Aorta (tissue), 5 donors: ENCODE results near the gene USH2A. TPM values are rescaled to one million over a fixed set of nuclear protein-coding genes. Genes with fewer than 3 reads are reported as not detected.

Source experiments
- ATAC-seq: fragments of 200-7000 bp; cut with Tn5 transposase; one replicate; pipeline ENCODE4 v1.9.1; 2022; ENCODE audit warnings: moderate library complexity; ENCODE audit not compliant: low FRiP score
- DNase-seq, 2 donors: peaks; one replicate each; pipeline ENCODE4 v3.0.0-alpha.2; 2020
- H3K27ac ChIP-seq, 2 donors: one replicate each; pipeline ENCODE4 v1.5.1; 2013; ENCODE audit warnings: low read length in 2 of 2, mild to moderate bottlenecking in 2 of 2, moderate library complexity in 2 of 2, control low read depth in 1 of 2, inconsistent platforms in 1 of 2, low read depth in 1 of 2
- H3K27me3 ChIP-seq, 2 donors: one replicate each; pipeline ENCODE4 v1.6.1; 2013; ENCODE audit warnings: control low read depth in 1 of 2, low read length in 1 of 2, mild to moderate bottlenecking in 1 of 2, moderate library complexity in 1 of 2; ENCODE audit not compliant: insufficient read depth in 2 of 2, control insufficient read depth in 1 of 2
- H3K36me3 ChIP-seq, 2 donors: one replicate each; pipeline ENCODE4 v1.6.1; 2013; ENCODE audit warnings: control low read depth in 1 of 2, low read length in 1 of 2, mild to moderate bottlenecking in 1 of 2; ENCODE audit not compliant: insufficient read depth in 2 of 2, control insufficient read depth in 1 of 2
- H3K4me1 ChIP-seq, 2 donors: one replicate each; pipeline ENCODE4 v1.6.1; 2013; ENCODE audit warnings: low read length in 2 of 2, control low read depth in 1 of 2, mild to moderate bottlenecking in 1 of 2, moderate library complexity in 1 of 2; ENCODE audit not compliant: insufficient read depth in 2 of 2, control insufficient read depth in 1 of 2
- H3K4me3 ChIP-seq, 2 donors: one replicate each; pipeline ENCODE4 v1.5.1; 2013; ENCODE audit warnings: low read length in 2 of 2, control low read depth in 1 of 2, mild to moderate bottlenecking in 1 of 2
- H3K9me3 ChIP-seq: one replicate; pipeline ENCODE4 v1.6.1; 2013; ENCODE audit warnings: mild to moderate bottlenecking, low read length; ENCODE audit not compliant: control insufficient read depth
- WGBS, 2 donors: extraction: QIAGEN DNeasy Blood & Tissue Kit; methylation state at CpG; one replicate each; pipeline ENCODE4 v1.1.7; 2013; 5-methylcytosine and 5-hydroxymethylcytosine counted together
- intact Hi-C, 2 donors: fragments of 100-400 bp; cut with DNase I; formaldehyde crosslinking; loops; one replicate each; pipeline versions ENCODE4 v1.14.2 to v1.15.0; 2022
- polyA plus RNA-seq, 2 donors: library from polyadenylated mRNA; stranded (reverse); fragments of 200-250 nt; gene quantifications; one replicate each; pipeline ENCODE4 v1.2.3, GENCODE V29; 2013
- total RNA-seq, 2 donors: library from RNA; stranded (reverse); fragmentation: NEBNext Ultra II Directional; extraction: Animal tissue kit (Norgen Biotek cat#: 25700); gene quantifications; one replicate each; pipeline ENCODE4 v1.2.1, GENCODE V29; 2021
- donor health status: healthy with polysubstance abuse.
- donor health status: Bipolar disorder and iron deficiency.
- donor health status: DM: no; HTN: no; CAD: no.
- donor health status: DM: no; HTN: no; CAD: no.
- donor health status: DM: yes; HTN: yes; CAD: no.

The USH2A gene
- total and polyA plus RNA-seq, 4 donors = 0.13 TPM; not detected in 3

GRCh38 chr1:215648957-215649356, 774.3 kb downstream of the USH2A start:
- Histone ChIP-seq H3K36me3 (no peaks in the 10 kb centered on the region), H3K4me1 (no peaks in the 10 kb centered on the region), H3K4me3 (no peak overlapping the region), H3K27me3 (no peaks in the 10 kb centered on the region), H3K9me3 (no peaks in the 10 kb centered on the region), H3K27ac (no peak overlapping the region)
- 93 to 94% methylated on average over 4 of the region's 4 CpGs for WGBS, 2 donors
- no peak for DNase-seq
- intact Hi-C loops = no loop called here
- ATAC-seq = no peak

DNA sequence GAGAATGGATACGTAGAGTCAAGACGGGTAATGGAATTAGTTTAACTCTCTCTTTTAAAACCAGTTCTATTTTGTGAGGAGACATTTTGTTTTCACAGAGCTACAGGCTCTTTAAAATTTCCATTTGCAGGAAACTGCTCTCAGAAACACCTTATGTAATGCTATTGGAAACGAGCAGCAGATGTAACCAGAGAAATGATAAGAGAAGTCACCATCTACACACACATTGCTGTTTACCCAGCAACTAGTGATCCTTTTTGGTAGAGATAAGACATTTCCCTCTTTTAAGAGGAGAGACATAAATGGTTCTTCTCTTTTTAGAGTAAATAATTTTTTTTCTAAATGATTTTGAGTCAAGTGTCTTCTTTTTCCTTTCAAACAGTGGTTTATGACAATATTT, 775.5 kb downstream of the USH2A start:
- Histone ChIP-seq H3K27me3 (no peaks in the 10 kb centered on the region), H3K9me3 (no peaks in the 10 kb centered on the region), H3K27ac (no peak overlapping the region), H3K4me3 (no peak overlapping the region), H3K36me3 (no peaks in the 10 kb centered on the region), H3K4me1 (no peaks in the 10 kb centered on the region)
- DNase-seq (no peak), ATAC-seq (no peak)
- intact Hi-C loops = no loop called here
- 74 to 76% methylated on average over 3 of the region's 3 CpGs for WGBS, 2 donors

GRCh38 chr1:215645861-215646260, 777.4 kb downstream of the USH2A start:
- Histone ChIP-seq H3K4me3 (no peak overlapping the region), H3K27me3 (no peaks in the 10 kb centered on the region), H3K4me1 (no peaks in the 10 kb centered on the region), H3K9me3 (no peaks in the 10 kb centered on the region), H3K27ac (no peak overlapping the region), H3K36me3 (no peaks in the 10 kb centered on the region)
- DNase-seq (no peak), ATAC-seq (no peak)
- 93 to 95% methylated on average over 2 of the region's 2 CpGs for WGBS, 2 donors
- intact Hi-C loops = no loop called here

- ATAC-seq (no peak), DNase-seq (no peak)
- Histone ChIP-seq H3K27ac (no peak overlapping the region), H3K9me3 (no peaks in the 10 kb centered on the region), H3K27me3 (no peaks in the 10 kb centered on the region), H3K4me3 (no peak overlapping the region), H3K36me3 (no peaks in the 10 kb centered on the region), H3K4me1 (no peaks in the 10 kb centered on the region)
- 92 to 96% methylated on average over 4 of the region's 4 CpGs for WGBS, 2 donors
- intact Hi-C loops = no loop called here
Observed at GRCh38 chr1:215645182-215645581, 778.1 kb downstream of the USH2A start.

GRCh38 chr1:215643592-215644321, 779.5 kb downstream of the USH2A start:
- DNase-seq (no peak), ATAC-seq (no peak)
- no peaks in the 10 kb centered on the region for H3K4me1 ChIP-seq
- 87 to 91% methylated on average over 4 of the region's 4 CpGs for WGBS, 2 donors
- no peaks in the 10 kb centered on the region for H3K27me3 ChIP-seq
- no peak overlapping the region for H3K27ac ChIP-seq
- no peaks in the 10 kb centered on the region for H3K9me3 ChIP-seq
- no peaks in the 10 kb centered on the region for H3K36me3 ChIP-seq
- intact Hi-C loops = no loop called here
- no peak overlapping the region for H3K4me3 ChIP-seq

- WGBS, 2 donors = 92 to 93% methylated on average over 18 of the region's 18 CpGs
- intact Hi-C loops = no loop called here
- ATAC-seq (no peak), DNase-seq (no peak)
- H3K9me3 ChIP-seq = no peaks in the 10 kb centered on the region
- H3K4me1 ChIP-seq = no peaks in the 10 kb centered on the region
- no peak overlapping the region for H3K4me3 ChIP-seq
- no peak overlapping the region for H3K27ac ChIP-seq
- H3K27me3 ChIP-seq = no peaks in the 10 kb centered on the region
- no peaks in the 10 kb centered on the region for H3K36me3 ChIP-seq
Observed at GRCh38 chr1:215640429-215641148, 782.7 kb downstream of the USH2A start.

DNA sequence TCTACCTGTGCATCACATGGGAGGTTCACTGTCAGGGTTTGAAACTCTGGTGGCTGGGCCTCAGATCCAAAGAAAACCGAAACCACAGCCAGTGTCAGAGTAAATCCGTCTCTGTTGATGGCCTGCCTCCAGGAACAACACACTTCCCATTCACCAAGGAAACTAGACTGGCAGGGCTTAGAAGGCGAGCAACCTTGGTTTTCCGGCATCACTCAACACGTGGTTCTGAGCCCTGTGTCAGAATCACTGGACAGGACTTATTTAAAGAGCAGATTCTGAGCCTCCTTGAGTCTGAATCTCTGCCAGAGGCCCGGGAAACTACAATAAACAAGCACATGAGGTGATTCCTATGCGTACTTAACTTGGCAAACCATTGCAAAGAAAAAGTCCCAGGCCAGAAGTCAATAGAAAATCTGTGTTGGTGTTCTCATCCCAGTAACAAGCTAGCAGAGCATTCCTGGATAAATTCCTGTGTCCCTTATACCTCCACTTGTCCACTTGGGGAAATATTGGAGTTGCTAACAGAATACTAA, 786.1 kb downstream of the USH2A start:
- 4 to 7% methylated on average over 7 of the region's 7 CpGs for WGBS, 2 donors
- Histone ChIP-seq H3K27ac (peak overlapping the region in 1 of 2 donors; percentile 65), H3K4me1 (no peaks in the 10 kb centered on the region), H3K36me3 (no peaks in the 10 kb centered on the region), H3K4me3 (peak overlapping the region in 1 of 2 donors; percentile 25), H3K9me3 (no peaks in the 10 kb centered on the region), H3K27me3 (no peaks in the 10 kb centered on the region)
- intact Hi-C loops = no loop called here
- DNase-seq (peak in 1 of 2 donors; percentile 73), ATAC-seq (peak; percentile 78)

DNA sequence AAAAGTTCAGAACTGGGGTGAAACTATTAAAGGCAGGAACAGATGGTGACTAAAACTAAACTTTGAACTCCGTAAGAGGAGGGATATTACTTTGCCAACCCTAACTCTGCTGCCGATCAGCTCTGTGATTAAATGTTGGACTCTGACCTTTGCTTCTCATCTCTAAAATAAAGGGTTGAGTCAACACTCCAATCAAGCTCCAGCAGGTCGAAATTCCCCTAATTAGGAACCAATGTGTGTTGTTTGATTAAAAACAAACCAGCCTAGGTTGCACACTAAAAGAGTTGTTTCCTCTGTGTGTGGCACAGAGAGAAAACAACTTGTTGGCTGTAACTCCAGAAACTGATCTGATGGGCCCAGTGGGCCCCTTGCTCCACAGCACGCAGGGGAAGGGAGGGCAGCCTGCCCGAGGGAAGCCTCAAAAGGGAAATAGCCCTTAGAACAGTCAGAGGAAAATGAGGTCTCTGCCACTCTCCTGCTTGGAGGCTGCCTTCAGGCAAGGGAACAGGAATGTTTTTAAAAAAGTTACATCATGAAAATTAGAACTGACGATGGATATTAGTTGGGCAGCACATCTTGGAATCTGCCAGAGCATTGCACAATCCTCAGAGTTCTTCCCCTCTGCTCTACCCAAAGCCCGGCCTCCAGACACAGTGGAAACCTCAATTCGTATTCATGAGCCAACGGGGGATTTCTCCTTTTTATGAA, 786.8 kb downstream of the USH2A start:
- H3K27me3 ChIP-seq = no peaks in the 10 kb centered on the region
- no peaks in the 10 kb centered on the region for H3K4me1 ChIP-seq
- peak; percentile 86 for ATAC-seq
- H3K9me3 ChIP-seq = no peaks in the 10 kb centered on the region
- DNase-seq = no peak
- 31% methylated on average over 9 of the region's 9 CpGs for WGBS, 2 donors
- intact Hi-C loops = no loop called here
- peak overlapping the region in 1 of 2 donors; percentile 25 for H3K4me3 ChIP-seq
- H3K36me3 ChIP-seq = no peaks in the 10 kb centered on the region
- H3K27ac ChIP-seq = peak overlapping the region in 1 of 2 donors; percentile 65
